Muscle layer of colon (tissue), 2 donors: ENCODE measurements around the gene ZNF496.

ENCODE experiments used
- H3K27ac ChIP-seq: one replicate; pipeline ENCODE4 v1.7.0; 2013; ENCODE audit warnings: low read depth, mild to moderate bottlenecking, low read length, moderate library complexity
- H3K27me3 ChIP-seq, 2 donors: one replicate each; pipeline ENCODE4 v1.7.0; 2013; ENCODE audit warnings: low read length in 2 of 2, mild to moderate bottlenecking in 2 of 2; ENCODE audit not compliant: insufficient read depth in 2 of 2, control insufficient read depth in 1 of 2
- H3K36me3 ChIP-seq: one replicate; pipeline ENCODE4 v1.7.0; 2013; ENCODE audit warnings: mild to moderate bottlenecking, low read length; ENCODE audit not compliant: insufficient read depth
- H3K4me1 ChIP-seq: one replicate; pipeline ENCODE4 v1.7.0; 2013; ENCODE audit warnings: mild to moderate bottlenecking, low read length; ENCODE audit not compliant: insufficient read depth
- H3K4me3 ChIP-seq, 2 donors: one replicate each; pipeline ENCODE4 v1.7.0; 2013; ENCODE audit warnings: low read length in 2 of 2, low read depth in 1 of 2, mild to moderate bottlenecking in 1 of 2, moderate library complexity in 1 of 2
- H3K9ac ChIP-seq: one replicate; pipeline ENCODE4 v1.7.0; 2013; ENCODE audit warnings: low read length
- H3K9me3 ChIP-seq: one replicate; pipeline ENCODE4 v1.7.0; 2013; ENCODE audit warnings: mild to moderate bottlenecking, low read length
- donor health status: abdominal sarcoma.
- donor health status: Adenocarcinoma of cecum.

The ZNF496 gene

DNA sequence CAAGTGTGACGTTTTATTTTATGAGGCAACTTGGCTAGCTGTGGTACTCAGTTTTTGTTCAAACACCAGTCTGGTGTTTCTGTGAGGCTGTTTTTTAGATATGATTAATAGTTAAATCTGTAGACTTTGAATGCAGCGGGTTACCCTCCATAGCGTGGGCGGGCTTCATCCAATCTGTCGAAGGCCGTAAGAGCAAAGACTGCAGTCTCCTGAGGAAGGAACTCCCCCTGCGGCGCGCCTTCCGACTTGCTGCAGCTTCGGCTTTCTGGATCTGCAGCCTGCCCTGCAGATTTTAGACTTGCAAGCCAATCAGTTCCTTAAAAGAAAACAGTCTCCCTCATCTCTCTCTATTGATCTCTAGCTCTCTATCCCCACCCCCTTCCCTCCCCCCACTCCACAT lies 4.2 kb upstream of the ZNF496 start:
- H3K4me3 ChIP-seq: no peak overlapping the region
- H3K4me1 ChIP-seq: peaks cover 22% of the 10 kb centered on the region
- H3K36me3 ChIP-seq: peaks cover 10% of the 10 kb centered on the region
- H3K9me3 ChIP-seq: no peaks in the 10 kb centered on the region
- no peak overlapping the region for H3K9ac ChIP-seq
- no peaks in the 10 kb centered on the region for H3K27me3 ChIP-seq
- no peak overlapping the region for H3K27ac ChIP-seq

DNA sequence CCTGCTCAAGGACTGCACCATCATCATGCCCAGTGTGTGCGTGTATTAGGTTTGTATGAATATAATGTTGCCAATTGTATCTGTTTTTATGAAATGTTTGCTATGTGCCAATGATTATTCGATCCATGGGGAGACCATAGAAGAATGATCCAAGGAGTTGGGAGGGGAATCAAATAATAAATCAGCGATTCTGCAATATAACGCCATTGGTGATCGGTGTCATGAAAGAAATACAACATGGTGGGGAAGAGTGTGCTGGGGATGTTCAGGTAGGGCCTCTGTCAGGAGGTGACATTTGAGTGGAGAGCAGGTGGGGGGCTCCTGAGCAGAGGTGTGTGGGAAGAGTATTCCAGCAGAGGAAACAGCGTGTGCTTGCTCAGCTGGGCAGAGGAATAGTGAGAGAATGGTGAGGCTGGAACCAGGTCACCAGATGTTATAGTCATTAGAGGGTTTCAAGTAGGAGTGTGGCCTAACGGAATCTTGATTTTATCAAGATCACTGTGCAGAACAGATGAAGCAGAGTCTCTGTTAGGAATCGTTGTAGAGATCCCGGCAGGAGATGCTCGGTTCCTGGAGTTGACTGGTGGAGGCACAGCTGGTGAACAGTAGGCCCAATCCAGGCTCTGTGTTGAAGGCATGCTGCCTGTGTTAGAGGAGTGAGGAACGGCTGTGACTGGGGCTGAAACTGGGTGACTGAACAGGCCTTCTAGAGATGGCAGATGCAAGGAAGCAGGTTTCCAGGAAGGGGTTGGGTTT lies 2.9 kb upstream of the ZNF496 start:
- Histone ChIP-seq H3K27me3 (no peaks in the 10 kb centered on the region), H3K36me3 (no peaks in the 10 kb centered on the region), H3K4me3 (no peak overlapping the region), H3K9ac (no peak overlapping the region), H3K4me1 (peaks cover 34% of the 10 kb centered on the region), H3K9me3 (no peaks in the 10 kb centered on the region), H3K27ac (no peak overlapping the region)

GRCh38 chr1:247332623-247333361 lies 1.1 kb upstream of the ZNF496 start:
- Histone ChIP-seq H3K9me3 (no peaks in the 10 kb centered on the region), H3K9ac (peak overlapping the region; percentile 28), H3K27me3 (no peaks in the 10 kb centered on the region), H3K27ac (peak overlapping the region; percentile 59), H3K36me3 (peaks cover 14% of the 10 kb centered on the region), H3K4me3 (peak overlapping the region; percentile 56 to 70), H3K4me1 (peaks cover 34% of the 10 kb centered on the region)

GRCh38 chr1:247332215-247332622 lies 552 bp upstream of the ZNF496 start:
- peak overlapping the region; percentile 28 for H3K9ac ChIP-seq
- peak overlapping the region; percentile 59 for H3K27ac ChIP-seq
- peaks cover 30% of the 10 kb centered on the region for H3K4me1 ChIP-seq
- peaks cover 20% of the 10 kb centered on the region for H3K36me3 ChIP-seq
- H3K4me3 ChIP-seq: peak overlapping the region; percentile 56 to 70
- H3K27me3 ChIP-seq: no peaks in the 10 kb centered on the region
- H3K9me3 ChIP-seq: no peaks in the 10 kb centered on the region

DNA sequence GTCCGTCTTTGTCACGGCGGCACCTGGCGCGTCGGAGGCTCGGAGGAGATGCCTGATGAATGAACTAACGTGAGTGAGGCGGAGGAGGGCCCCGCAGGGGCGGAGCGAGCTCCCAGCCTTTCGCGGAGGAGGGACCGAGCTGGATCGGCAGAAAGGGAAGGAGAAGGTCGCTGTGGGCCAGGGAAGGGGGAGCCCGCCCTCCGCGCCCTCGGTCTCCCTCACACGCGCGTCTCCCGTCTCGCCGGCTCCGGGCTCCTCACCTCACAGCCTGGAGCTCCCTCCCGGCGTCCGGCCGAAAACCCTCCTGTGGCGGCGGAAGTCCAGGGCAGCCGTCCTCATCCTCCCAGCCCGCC lies 519 bp downstream of the ZNF496 start:
- peaks cover 28% of the 10 kb centered on the region for H3K36me3 ChIP-seq
- no peaks in the 10 kb centered on the region for H3K27me3 ChIP-seq
- H3K4me1 ChIP-seq: peaks cover 29% of the 10 kb centered on the region
- peak overlapping the region; percentile 83 for H3K27ac ChIP-seq
- peak overlapping the region; percentile 69 to 70 for H3K4me3 ChIP-seq
- H3K9me3 ChIP-seq: no peaks in the 10 kb centered on the region
- peak overlapping the region; percentile 36 for H3K9ac ChIP-seq

- Histone ChIP-seq H3K9me3 (no peaks in the 10 kb centered on the region), H3K4me3 (peak overlapping the region; percentile 69 to 70), H3K9ac (peak overlapping the region; percentile 36), H3K36me3 (peaks cover 28% of the 10 kb centered on the region), H3K4me1 (peaks cover 29% of the 10 kb centered on the region), H3K27me3 (no peaks in the 10 kb centered on the region), H3K27ac (peak overlapping the region; percentile 83)
Measured at GRCh38 chr1:247330548-247331171, 1.0 kb downstream of the ZNF496 start.

- Histone ChIP-seq H3K27me3 (no peaks in the 10 kb centered on the region), H3K27ac (no peak overlapping the region), H3K4me1 (peaks cover 28% of the 10 kb centered on the region), H3K9ac (no peak overlapping the region), H3K9me3 (no peaks in the 10 kb centered on the region), H3K4me3 (no peak overlapping the region), H3K36me3 (peaks cover 32% of the 10 kb centered on the region)
Measured at GRCh38 chr1:247329097-247329617, 2.5 kb downstream of the ZNF496 start.

- Histone ChIP-seq H3K27me3 (no peaks in the 10 kb centered on the region), H3K27ac (no peak overlapping the region), H3K9me3 (no peaks in the 10 kb centered on the region), H3K36me3 (peaks cover 38% of the 10 kb centered on the region), H3K4me3 (no peak overlapping the region), H3K4me1 (peaks cover 20% of the 10 kb centered on the region), H3K9ac (no peak overlapping the region)
Measured at GRCh38 chr1:247328311-247328710, 3.4 kb downstream of the ZNF496 start.

- peaks cover 47% of the 10 kb centered on the region for H3K36me3 ChIP-seq
Measured at GRCh38 chr1:247326411-247327130, 5.1 kb downstream of the ZNF496 start.

GRCh38 chr1:247324923-247325322 lies 6.7 kb downstream of the ZNF496 start:
- Histone ChIP-seq H3K4me1 (peaks cover 4% of the 10 kb centered on the region), H3K36me3 (peaks cover 63% of the 10 kb centered on the region), H3K4me3 (no peak overlapping the region), H3K27ac (no peak overlapping the region), H3K27me3 (no peaks in the 10 kb centered on the region), H3K9ac (no peak overlapping the region), H3K9me3 (no peaks in the 10 kb centered on the region)

More at GRCh38 chr1:247326411-247327130, 5.1 kb downstream of the ZNF496 start:
- Histone ChIP-seq H3K4me1 (peaks cover 12% of the 10 kb centered on the region), H3K27ac (no peak overlapping the region), H3K9ac (no peak overlapping the region), H3K9me3 (no peaks in the 10 kb centered on the region), H3K4me3 (no peak overlapping the region), H3K27me3 (no peaks in the 10 kb centered on the region)
